Activated naive CD4-positive, alpha-beta T cell treated with anti-CD3 and anti-CD28 coated beads for 36 hours (primary cell): Measurements from ENCODE around the gene ABCC5. TPM values are rescaled to one million over a fixed set of nuclear protein-coding genes. Genes with fewer than 3 reads are reported as not detected.
"Not testable (repeated sequence)": the region's sequence is repeated elsewhere in the genome, so short reads cannot be mapped to it uniquely, and the experiment has no call there.

Experiments
- CTCF ChIA-PET: fragments of 350-600 bp; sonication (Branson Sonifier 250); formaldehyde crosslinking; loops from one replicate; lab custom pipeline; 2021; ENCODE audit warnings: antibody characterized with exemption; lab: Charles Lee
- DNase-seq: peaks from one replicate; pipeline ENCODE4 v3.0.0-alpha.2; 2020
- H3K27ac Mint-ChIP-seq: one replicate; pipeline ENCODE4 v1.8.0; 2021; ENCODE audit warnings: mild to moderate bottlenecking, mixed read lengths
- H3K27me3 Mint-ChIP-seq: one replicate; pipeline ENCODE4 v1.8.0; 2021; ENCODE audit warnings: low read depth, mixed read lengths
- H3K36me3 Mint-ChIP-seq: one replicate; pipeline ENCODE4 v1.8.0; 2021; ENCODE audit warnings: low read depth, mixed read lengths
- H3K4me1 Mint-ChIP-seq: one replicate; pipeline ENCODE4 v1.8.0; 2021; ENCODE audit warnings: low read depth, mixed read lengths
- H3K4me3 Mint-ChIP-seq: one replicate; pipeline ENCODE4 v1.8.0; 2021; ENCODE audit warnings: mild to moderate bottlenecking, moderate library complexity, mixed read lengths
- H3K9me3 Mint-ChIP-seq: one replicate; pipeline ENCODE4 v1.8.0; 2021; ENCODE audit warnings: mixed read lengths
- intact Hi-C: fragments of 100-400 bp; cut with micrococcal nuclease; formaldehyde crosslinking; loops from one replicate; pipeline ENCODE4 v1.15.1; 2023
- total RNA-seq, 2 experiments: library from RNA; stranded (reverse); gene quantifications; one replicate each; pipeline ENCODE4 v1.2.3, GENCODE V29; 2021

The ABCC5 gene
- total RNA-seq, 2 experiments from 2014 or later: 11.2 to 12.0 TPM

GRCh38 chr3:184011937-184012889 is 5.5 kb downstream of the ABCC5 start:
- no peaks in the 10 kb centered on the region for H3K27me3 Mint-ChIP-seq
- CTCF ChIA-PET: interaction anchor here (0.5 to 1.5 kb wide), 3 partner anchors 11 to 262 kb away, joined by 3 to 4 read pairs (median 3); no protein-coding TSS in a partner anchor
- no peaks in the 10 kb centered on the region for H3K9me3 Mint-ChIP-seq
- DNase-seq: no peak
- H3K27ac Mint-ChIP-seq: no peak overlapping the region
- peaks cover 9% of the 10 kb centered on the region for H3K36me3 Mint-ChIP-seq
- no peak overlapping the region for H3K4me3 Mint-ChIP-seq
- intact Hi-C loops: no loop called here
- peaks cover 13% of the 10 kb centered on the region for H3K4me1 Mint-ChIP-seq

GRCh38 chr3:184011230-184011876 is 6.3 kb downstream of the ABCC5 start:
- intact Hi-C loops: no loop called here

DNA sequence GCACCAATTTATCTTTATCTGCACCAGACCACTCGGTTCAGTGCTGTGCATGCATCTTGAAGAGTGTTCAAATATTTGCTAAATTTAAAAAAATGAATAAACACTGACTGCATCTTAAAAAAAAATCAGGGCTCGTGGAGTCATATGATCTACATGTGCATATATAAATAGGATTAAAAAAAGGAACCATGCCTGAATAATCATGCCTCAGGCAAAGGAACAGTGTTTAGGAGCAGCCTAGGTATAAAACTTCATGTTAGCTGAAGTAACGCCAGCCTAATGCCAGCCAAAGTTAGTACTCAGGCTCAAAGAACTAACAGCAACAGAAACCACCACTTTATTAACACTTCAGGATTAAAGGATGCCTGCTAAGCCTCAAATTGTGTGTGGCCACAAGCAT is 9.5 kb downstream of the ABCC5 start:
- Mint-ChIP-seq H3K36me3 (peaks cover 6% of the 10 kb centered on the region), H3K27me3 (no peaks in the 10 kb centered on the region), H3K4me3 (no peak overlapping the region), H3K9me3 (no peaks in the 10 kb centered on the region), H3K4me1 (peaks cover 10% of the 10 kb centered on the region), H3K27ac (no peak overlapping the region)
- no peak for DNase-seq
- CTCF ChIA-PET: interaction anchor here (1.5 to 3.4 kb wide), 2 partner anchors 8 to 10 kb away, joined by 4 to 12 read pairs; partner anchors contain the start of gene ABCC5
- intact Hi-C loops: no loop called here

More at GRCh38 chr3:184011230-184011876, 6.3 kb downstream of the ABCC5 start:
- Mint-ChIP-seq H3K27ac (no peak overlapping the region), H3K4me3 (no peak overlapping the region), H3K27me3 (no peaks in the 10 kb centered on the region), H3K36me3 (peaks cover 9% of the 10 kb centered on the region), H3K4me1 (peaks cover 10% of the 10 kb centered on the region), H3K9me3 (no peaks in the 10 kb centered on the region)
- no peak for DNase-seq
- CTCF ChIA-PET: interaction anchor here (1.5 kb wide), 1 partner anchor 12 kb away, joined by 3 read pairs; no protein-coding TSS in a partner anchor

DNA sequence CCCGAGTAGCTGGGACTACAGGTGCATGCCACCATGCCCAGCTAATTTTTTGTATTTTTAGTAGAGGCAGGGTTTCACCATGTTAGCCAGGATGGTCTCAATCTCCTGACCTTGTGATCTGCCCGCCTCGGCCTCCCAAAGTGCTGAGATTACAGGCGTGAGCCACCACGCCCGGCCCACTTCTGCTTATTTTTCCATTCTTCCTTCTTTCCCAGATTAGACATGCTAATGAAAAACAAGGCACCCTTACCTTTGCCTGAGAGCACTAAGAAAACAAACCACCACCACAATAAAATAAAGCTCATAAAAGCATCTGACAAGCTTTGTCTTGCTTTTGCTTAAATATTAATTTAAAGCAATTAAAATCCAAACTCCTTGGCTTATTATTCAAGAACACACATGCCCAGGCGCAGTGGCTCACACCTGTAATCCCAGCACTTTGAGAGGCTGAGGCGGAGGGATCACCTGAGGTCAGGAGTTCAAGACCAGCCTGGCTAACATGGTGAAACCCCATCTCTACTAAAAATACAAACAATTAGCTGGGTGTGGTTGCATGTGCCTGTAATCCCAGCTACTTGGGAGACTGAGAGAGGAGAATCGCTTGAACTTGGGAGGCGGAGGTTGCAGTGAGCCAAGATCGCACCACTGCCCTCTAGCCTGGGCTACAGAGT is 10.4 kb downstream of the ABCC5 start:
- intact Hi-C loops, H3K27me3 Mint-ChIP-seq, H3K9me3 Mint-ChIP-seq, H3K4me3 Mint-ChIP-seq, H3K36me3 Mint-ChIP-seq, H3K27ac Mint-ChIP-seq, DNase-seq: not testable (repeated sequence)
- CTCF ChIA-PET: interaction anchor here (0.8 to 3.4 kb wide), 3 partner anchors 9 to 112 kb away, joined by 4 to 12 read pairs (median 6); partner anchors contain the start of gene ABCC5
- peaks cover 10% of the 10 kb centered on the region for H3K4me1 Mint-ChIP-seq

DNA sequence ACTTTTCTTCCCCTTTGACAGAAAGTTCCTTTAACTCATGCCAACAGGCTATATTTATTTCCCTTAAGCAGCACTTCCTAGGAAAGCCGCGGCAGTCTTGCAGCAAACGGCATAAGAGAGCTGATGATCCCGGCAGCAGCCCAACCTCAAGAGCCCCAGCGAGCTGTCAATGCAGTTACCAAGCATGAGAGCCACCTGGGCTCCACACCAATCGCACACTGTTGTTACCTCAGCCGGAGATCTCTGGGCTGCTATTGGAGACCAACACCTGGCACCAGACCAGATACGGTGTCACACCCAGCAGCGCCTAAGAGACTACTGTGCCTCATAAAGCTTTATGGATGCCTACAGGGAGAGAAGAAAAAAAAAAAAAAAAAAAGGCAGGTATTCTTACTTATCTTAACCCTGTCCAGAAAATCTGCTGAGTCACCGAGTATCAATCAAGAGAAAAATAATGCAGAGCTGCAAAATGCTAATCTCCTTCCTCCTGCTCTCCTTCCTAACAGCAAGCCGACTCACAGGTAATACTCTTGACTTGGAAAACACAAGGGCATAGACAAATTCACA is 11.7 kb downstream of the ABCC5 start:
- CTCF ChIA-PET: interaction anchor here (0.8 to 3.4 kb wide), 2 partner anchors 12 to 110 kb away, joined by 6 to 12 read pairs; partner anchors contain the start of gene ABCC5
- H3K9me3 Mint-ChIP-seq: no peaks in the 10 kb centered on the region

DNA sequence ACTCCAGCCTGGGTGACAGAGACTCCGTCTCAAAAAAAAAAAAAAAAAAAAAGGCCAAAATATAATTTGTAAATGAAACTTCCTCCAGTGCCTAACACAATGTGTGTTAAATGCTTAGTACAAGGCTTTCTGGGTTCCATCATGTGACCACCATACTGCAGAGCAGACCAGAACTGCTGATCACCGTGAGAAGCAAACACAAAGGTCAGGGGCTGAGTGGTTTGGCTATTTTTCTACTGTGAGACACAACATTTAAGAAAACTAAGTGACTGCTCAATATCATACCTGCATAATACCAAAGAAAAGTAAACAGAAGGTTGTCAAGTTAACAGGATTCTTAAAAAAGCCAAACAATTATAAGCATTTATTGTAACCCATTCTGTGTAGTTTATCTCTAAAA is 13.2 kb downstream of the ABCC5 start:
- no peak for DNase-seq
- CTCF ChIA-PET: interaction anchor here (1.9 kb wide), 1 partner anchor 14 kb away, joined by 6 read pairs; the partner anchor contains the start of gene ABCC5
- Mint-ChIP-seq H3K4me3 (no peak overlapping the region), H3K9me3 (no peaks in the 10 kb centered on the region), H3K27me3 (no peaks in the 10 kb centered on the region), H3K4me1 (peaks cover 10% of the 10 kb centered on the region), H3K27ac (no peak overlapping the region), H3K36me3 (peaks cover 2% of the 10 kb centered on the region)
- intact Hi-C loops: no loop called here

More for the DNA sequence above, 11.7 kb downstream of the ABCC5 start:
- peak; percentile 61 for DNase-seq
- intact Hi-C loops: no loop called here
- no peaks in the 10 kb centered on the region for H3K27me3 Mint-ChIP-seq
- no peak overlapping the region for H3K4me3 Mint-ChIP-seq
- H3K4me1 Mint-ChIP-seq: peaks cover 10% of the 10 kb centered on the region
- no peak overlapping the region for H3K27ac Mint-ChIP-seq
- peaks cover 3% of the 10 kb centered on the region for H3K36me3 Mint-ChIP-seq

DNA sequence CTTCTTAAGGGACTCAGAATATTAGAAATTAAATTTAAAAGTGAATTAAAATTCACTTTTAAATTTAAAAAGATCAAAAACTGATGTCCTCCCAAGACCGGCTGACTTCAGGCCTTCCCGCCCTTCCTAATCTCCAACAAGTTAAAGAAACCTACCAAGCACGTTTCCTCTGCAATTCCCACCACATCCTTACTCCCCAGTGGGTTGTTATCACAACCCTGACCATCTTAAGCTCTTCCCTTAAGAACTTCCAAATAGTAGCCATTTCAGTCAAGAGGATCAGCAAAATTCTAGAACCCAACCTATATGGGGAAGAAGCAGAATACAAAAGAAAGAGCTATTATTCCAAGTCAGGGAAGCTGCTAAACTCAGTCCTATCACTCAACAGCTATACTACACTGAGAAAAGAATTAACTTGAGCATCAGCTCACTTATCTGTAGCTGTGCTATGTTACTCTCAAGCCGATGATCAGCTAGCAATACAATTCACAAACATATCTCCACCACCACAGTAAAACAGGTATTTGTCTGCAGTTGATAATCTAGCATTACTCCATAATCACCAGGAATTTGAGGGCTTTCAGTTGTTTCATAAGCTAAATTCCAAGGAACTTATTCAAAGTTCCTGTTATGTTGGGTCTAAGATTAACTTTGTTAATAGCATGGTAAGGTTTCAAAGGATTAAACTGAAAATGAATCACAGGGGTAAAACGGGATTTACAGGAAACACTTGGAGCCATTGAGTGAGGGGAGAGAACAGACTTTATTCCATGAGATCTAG is 14.3 kb downstream of the ABCC5 start:
- peaks cover 10% of the 10 kb centered on the region for H3K4me1 Mint-ChIP-seq
- DNase-seq: no peak
- no peaks in the 10 kb centered on the region for H3K9me3 Mint-ChIP-seq
- intact Hi-C loops: no loop called here
- no peaks in the 10 kb centered on the region for H3K27me3 Mint-ChIP-seq
- CTCF ChIA-PET: interaction anchor here (1.0 to 1.9 kb wide), 2 partner anchors 15 to 31 kb away, joined by 3 to 6 read pairs; partner anchors contain the start of gene ABCC5
- no peak overlapping the region for H3K27ac Mint-ChIP-seq
- peaks cover 2% of the 10 kb centered on the region for H3K36me3 Mint-ChIP-seq
- H3K4me3 Mint-ChIP-seq: no peak overlapping the region

DNA sequence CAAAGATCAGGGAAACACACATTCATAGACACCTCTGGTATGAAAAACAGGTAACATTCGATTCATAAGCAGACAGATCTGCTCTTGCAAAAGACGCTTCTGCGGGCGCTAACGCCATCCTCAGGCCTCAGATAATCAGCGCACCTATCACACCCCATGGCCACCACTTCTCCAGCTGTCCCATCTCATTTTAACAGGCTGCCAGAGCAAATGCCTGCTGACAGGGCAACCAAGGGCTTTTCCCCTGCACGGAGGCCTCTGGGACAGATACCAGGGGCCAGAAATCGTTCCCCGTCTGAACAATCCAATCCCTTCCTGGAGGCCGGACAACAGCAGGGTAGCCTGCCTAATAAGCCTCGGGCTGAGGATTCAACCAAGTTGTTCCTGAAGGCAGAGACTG is 15.2 kb downstream of the ABCC5 start:
- Mint-ChIP-seq H3K36me3 (peaks cover 2% of the 10 kb centered on the region), H3K9me3 (no peaks in the 10 kb centered on the region), H3K4me3 (no peak overlapping the region), H3K27me3 (no peaks in the 10 kb centered on the region), H3K27ac (no peak overlapping the region), H3K4me1 (peaks cover 10% of the 10 kb centered on the region)
- CTCF ChIA-PET: no interaction called here
- DNase-seq: no peak
- intact Hi-C loops: no loop called here

DNA sequence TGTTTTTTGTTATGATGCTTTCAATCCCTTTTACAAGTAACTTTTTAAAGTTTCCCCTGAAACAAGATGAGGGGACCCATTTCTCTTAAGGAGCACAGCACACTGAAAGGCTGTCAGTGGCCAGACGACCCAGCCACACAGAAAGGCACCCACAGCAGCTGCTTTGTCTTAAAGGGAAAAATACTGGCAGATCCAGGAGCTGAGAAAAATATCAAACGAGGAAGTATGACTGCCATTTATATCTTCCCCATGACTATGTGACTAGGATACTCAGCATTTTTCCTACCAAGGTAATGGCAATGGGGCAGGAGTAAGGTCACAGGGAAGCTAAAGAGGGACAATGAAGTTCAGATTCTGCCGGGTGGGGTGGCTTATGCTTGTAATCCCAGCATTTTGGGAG is 15.9 kb downstream of the ABCC5 start:
- CTCF ChIA-PET: interaction anchor here (0.9 kb wide), 1 partner anchor 106 kb away, joined by 3 read pairs; no protein-coding TSS in a partner anchor
- H3K9me3 Mint-ChIP-seq: no peaks in the 10 kb centered on the region
- H3K4me1 Mint-ChIP-seq: peaks cover 10% of the 10 kb centered on the region
- DNase-seq: no peak
- H3K27me3 Mint-ChIP-seq: no peaks in the 10 kb centered on the region
- peaks cover 2% of the 10 kb centered on the region for H3K36me3 Mint-ChIP-seq
- no peak overlapping the region for H3K27ac Mint-ChIP-seq
- intact Hi-C loops: no loop called here
- H3K4me3 Mint-ChIP-seq: no peak overlapping the region

DNA sequence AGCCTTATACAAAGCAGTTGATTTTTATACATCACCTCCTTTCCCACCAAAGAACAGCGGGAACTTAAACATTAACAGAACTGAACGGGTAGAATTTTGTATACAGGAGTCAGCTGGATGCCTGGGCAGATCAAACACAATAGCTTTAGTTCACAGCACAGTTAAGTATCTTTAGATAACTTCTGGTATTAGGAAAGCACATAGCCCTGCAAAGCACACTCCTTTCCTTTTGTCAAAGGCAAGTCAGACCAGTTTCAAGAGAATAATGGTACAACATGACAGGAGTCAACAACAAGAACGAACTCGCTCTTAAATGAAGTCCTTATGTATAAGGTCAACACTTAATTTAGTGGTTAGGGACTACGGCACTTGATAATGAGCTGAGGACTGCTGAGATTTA is 26.3 kb downstream of the ABCC5 start:
- H3K9me3 Mint-ChIP-seq: no peaks in the 10 kb centered on the region
- H3K4me1 Mint-ChIP-seq: no peaks in the 10 kb centered on the region
- H3K27me3 Mint-ChIP-seq: no peaks in the 10 kb centered on the region
- H3K27ac Mint-ChIP-seq: no peak overlapping the region
- H3K4me3 Mint-ChIP-seq: no peak overlapping the region
- peaks cover 15% of the 10 kb centered on the region for H3K36me3 Mint-ChIP-seq
- no peak for DNase-seq
- intact Hi-C loops: no loop called here
- CTCF ChIA-PET: interaction anchor here (1.4 kb wide), 1 partner anchor 96 kb away, joined by 5 read pairs; no protein-coding TSS in a partner anchor

GRCh38 chr3:183988216-183988790 is 29.4 kb downstream of the ABCC5 start:
- CTCF ChIA-PET: interaction anchor here (0.9 to 1.0 kb wide), 2 partner anchors 104 to 301 kb away, joined by 3 read pairs; partner anchors contain the start of gene PARL
- Mint-ChIP-seq H3K4me3 (no peak overlapping the region), H3K4me1 (no peaks in the 10 kb centered on the region), H3K9me3 (no peaks in the 10 kb centered on the region), H3K27me3 (no peaks in the 10 kb centered on the region), H3K27ac (no peak overlapping the region), H3K36me3 (peaks cover 15% of the 10 kb centered on the region)
- intact Hi-C loops: no loop called here
- DNase-seq: no peak
